ENCODE measurements around the gene GBA2.
A peak's percentile ranks its signal among the peaks of the same experiment; 100 is the strongest.

The GBA2 gene

GRCh38 chr9:35757892-35758275, 8.9 kb upstream of the GBA2 start:
- Histone ChIP-seq H3K4me3 (peak overlapping the region; percentile 69), H3K4me1 (peaks cover 37% of the 10 kb centered on the region), H3K27me3 (ENCODE audit: low read depth) (no peaks in the 10 kb centered on the region), H3K36me3 (replicated peaks) (peaks cover 19% of the 10 kb centered on the region), H3K9me3 (no peaks in the 10 kb centered on the region)
- no peak for DNase-seq (ENCODE audit: low spot score in 2 of 2)
- in situ Hi-C loops (cut with MboI; ENCODE audit: low sequenced_read_pairs), result no loop called here

GRCh38 chr9:35757226-35757891, 8.3 kb upstream of the GBA2 start:
- no peaks in the 10 kb centered on the region for H3K9me3 ChIP-seq
- DNase-seq (ENCODE audit: low spot score in 2 of 2), result peak; percentile 53 to 72
- H3K36me3 ChIP-seq (replicated peaks), result peaks cover 24% of the 10 kb centered on the region
- in situ Hi-C loops (cut with MboI; ENCODE audit: low sequenced_read_pairs), result no loop called here
- no peaks in the 10 kb centered on the region for H3K27me3 ChIP-seq (ENCODE audit: low read depth)
- H3K4me1 ChIP-seq, result peaks cover 33% of the 10 kb centered on the region
- peak overlapping the region; percentile 69 for H3K4me3 ChIP-seq

DNA sequence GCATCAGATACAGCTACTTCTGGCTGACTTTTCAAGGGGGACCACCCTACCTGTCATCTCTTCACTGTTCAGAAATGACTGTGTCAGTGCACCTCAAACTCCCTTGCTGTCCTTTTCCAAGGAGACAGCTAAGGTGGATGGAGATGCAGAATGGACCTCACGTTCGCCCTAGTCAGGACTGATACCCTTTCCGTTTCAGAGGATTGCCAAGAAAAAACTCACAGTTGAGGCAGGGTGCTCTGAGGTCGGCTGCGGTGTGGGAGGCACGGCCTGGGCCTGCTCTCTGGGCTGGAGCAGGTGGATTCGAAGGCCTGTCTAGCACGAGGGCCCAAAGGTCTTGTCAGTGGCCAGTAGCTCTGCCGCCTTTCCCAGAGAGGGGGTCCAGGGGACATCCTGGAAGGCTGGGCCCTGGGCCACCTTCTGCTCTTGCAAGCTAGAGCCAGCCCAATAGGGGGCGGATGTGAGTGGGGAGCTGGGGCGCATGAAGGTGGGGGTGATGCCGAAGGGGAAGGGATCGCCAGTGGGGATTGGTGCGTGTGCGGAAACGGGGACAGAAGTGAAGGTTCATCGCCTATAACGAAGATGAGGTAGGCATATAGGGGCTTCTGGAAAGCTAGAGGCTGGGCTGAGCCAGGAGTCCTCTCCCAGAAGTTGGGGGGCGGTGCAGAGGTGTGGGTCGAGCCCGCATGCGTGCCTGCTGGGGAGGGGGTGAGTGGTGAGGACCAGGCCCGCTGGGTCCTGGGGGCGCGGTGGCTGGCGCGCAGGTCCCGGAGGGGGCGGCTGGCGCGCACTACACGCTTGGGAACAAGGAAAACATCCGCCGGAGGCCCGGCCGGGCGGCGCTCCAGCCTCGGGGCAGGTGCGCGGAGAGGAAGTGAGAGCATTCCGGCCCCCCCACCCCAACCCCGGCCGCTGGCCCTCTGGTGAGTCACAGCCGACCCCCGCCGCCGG, 7.5 kb upstream of the GBA2 start:
- in situ Hi-C loops (cut with MboI; ENCODE audit: low sequenced_read_pairs), result no loop called here
- peaks cover 27% of the 10 kb centered on the region for H3K4me1 ChIP-seq
- H3K27me3 ChIP-seq (ENCODE audit: low read depth), result no peaks in the 10 kb centered on the region
- DNase-seq (ENCODE audit: low spot score in 2 of 2), result peak; percentile 41 to 87
- peaks cover 30% of the 10 kb centered on the region for H3K36me3 ChIP-seq (replicated peaks)
- H3K4me3 ChIP-seq, result peak overlapping the region; percentile 69
- H3K9me3 ChIP-seq, result no peaks in the 10 kb centered on the region

GRCh38 chr9:35755071-35755470, 6.0 kb upstream of the GBA2 start:
- peaks cover 35% of the 10 kb centered on the region for H3K36me3 ChIP-seq (replicated peaks)
- no peak overlapping the region for H3K4me3 ChIP-seq
- no peak for DNase-seq (ENCODE audit: low spot score in 2 of 2)
- no peaks in the 10 kb centered on the region for H3K9me3 ChIP-seq
- in situ Hi-C loops (cut with MboI; ENCODE audit: low sequenced_read_pairs), result no loop called here
- H3K4me1 ChIP-seq, result peaks cover 17% of the 10 kb centered on the region
- H3K27me3 ChIP-seq (ENCODE audit: low read depth), result no peaks in the 10 kb centered on the region

DNA sequence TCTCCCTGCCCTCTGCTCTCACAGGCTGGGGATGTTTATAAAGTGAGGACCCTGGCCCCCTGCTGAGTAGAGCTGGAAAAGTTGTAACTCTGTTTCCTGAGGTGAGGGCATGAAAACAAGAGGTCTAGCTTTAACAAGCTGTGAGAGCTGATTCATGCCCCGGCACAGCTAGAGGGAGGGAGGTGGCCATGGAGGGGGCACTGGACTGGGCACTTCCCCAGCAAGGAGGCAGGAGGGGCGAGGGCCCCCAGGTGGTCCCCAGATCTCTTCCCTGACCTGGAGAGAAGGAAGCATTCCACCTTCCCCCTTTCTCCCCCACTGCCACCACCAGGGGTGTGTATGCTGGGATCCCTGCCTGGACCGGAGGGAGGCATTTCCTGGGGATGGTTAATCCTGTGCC, 5.2 kb upstream of the GBA2 start, which contains the start of gene MSMP:
TSS of gene MSMP (minus strand) at position 13 of the 400 bp plus-strand sequence. CDS start 147 bp downstream, outside the sequence.
- DNase-seq (ENCODE audit: low spot score in 2 of 2), result peak in 1 of 2 experiments; percentile 6
- Histone ChIP-seq H3K27me3 (ENCODE audit: low read depth) (no peaks in the 10 kb centered on the region), H3K4me3 (no peak within 1 kb of the TSS), H3K36me3 (replicated peaks) (peaks cover 35% of the 10 kb centered on the region), H3K9me3 (no peaks in the 10 kb centered on the region), H3K4me1 (peaks cover 14% of the 10 kb centered on the region)
- in situ Hi-C loops (cut with MboI; ENCODE audit: low sequenced_read_pairs), result no loop called here

DNA sequence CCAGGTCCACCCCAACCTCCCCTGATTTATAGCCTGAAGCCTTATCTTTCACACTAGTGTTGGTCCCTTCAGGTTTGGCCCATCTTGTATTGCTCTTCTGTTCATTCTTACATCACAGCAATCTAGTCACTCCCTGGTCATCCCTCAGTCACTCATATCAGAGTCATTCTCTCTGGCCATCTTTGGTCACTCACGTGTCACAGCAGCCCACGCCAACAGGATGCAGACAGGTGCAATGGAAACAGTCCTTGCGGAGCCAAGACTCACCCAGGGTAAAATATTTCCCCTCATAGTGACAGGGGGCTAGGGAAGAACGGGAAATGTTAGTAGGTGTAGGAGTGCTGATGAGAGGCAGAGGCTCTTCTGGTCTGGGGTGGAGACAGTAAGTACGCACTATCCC, 4.4 kb upstream of the GBA2 start:
- Histone ChIP-seq H3K36me3 (replicated peaks) (peaks cover 35% of the 10 kb centered on the region), H3K4me3 (no peak overlapping the region), H3K4me1 (peaks cover 9% of the 10 kb centered on the region), H3K27me3 (ENCODE audit: low read depth) (no peaks in the 10 kb centered on the region), H3K9me3 (no peaks in the 10 kb centered on the region)
- DNase-seq (ENCODE audit: low spot score in 2 of 2), result no peak
- in situ Hi-C loops (cut with MboI; ENCODE audit: low sequenced_read_pairs), result no loop called here

GRCh38 chr9:35750256-35750531, 1.2 kb upstream of the GBA2 start:
- Histone ChIP-seq H3K4me1 (peaks cover 11% of the 10 kb centered on the region; the same call in 1 of the 2 replicates), H3K4me3 (peak overlapping the region; percentile 92), H3K36me3 (replicated peaks) (peaks cover 38% of the 10 kb centered on the region), H3K27me3 (ENCODE audit: low read depth) (no peaks in the 10 kb centered on the region), H3K9me3 (no peaks in the 10 kb centered on the region)
- in situ Hi-C loops (cut with MboI; ENCODE audit: low sequenced_read_pairs), result no loop called here
- DNase-seq (ENCODE audit: low spot score in 2 of 2), result no peak

DNA sequence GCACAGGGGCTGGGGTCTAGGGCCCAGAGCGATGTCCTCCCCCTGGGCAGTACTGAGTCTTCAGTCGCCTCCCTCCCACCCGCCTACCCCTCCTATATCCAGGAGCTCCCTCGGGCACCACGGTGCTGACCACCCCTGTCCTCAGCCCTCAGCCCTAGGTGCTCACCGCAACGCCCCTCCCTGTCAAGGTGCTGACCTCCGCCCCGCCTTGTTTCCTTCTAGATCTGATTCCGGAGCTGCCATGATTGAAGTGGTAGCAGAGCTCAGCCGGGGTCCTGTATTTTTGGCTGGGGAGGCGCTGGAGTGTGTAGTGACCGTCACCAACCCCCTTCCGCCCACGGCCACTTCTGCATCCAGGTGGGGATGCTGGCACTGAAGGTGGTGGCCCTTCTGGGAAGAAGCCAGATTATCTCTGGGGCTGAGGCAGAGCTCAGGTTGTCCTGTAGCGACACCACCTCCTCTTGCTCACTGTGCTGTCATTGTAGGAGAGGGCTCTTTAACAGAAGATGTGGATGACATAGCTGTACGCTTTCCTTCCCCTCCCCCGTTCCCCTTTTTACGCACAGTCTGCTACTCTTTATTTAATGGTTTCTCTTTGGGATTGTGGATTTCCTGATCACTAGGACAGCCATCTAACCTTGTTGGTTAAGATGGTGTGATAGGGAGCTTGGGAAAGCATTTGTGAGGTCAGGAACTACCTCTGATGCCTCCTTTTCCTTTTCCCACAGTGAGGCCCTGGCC, 657 bp upstream of the GBA2 start:
- Histone ChIP-seq H3K9me3 (no peaks in the 10 kb centered on the region), H3K4me1 (peaks cover 11% of the 10 kb centered on the region; the same call in 1 of the 2 replicates), H3K36me3 (replicated peaks) (peaks cover 36% of the 10 kb centered on the region), H3K27me3 (ENCODE audit: low read depth) (no peaks in the 10 kb centered on the region), H3K4me3 (peak overlapping the region; percentile 92)
- in situ Hi-C loops (cut with MboI; ENCODE audit: low sequenced_read_pairs), result no loop called here
- peak in 1 of 2 experiments; percentile 58 for DNase-seq (ENCODE audit: low spot score in 2 of 2)

- Histone ChIP-seq H3K9me3 (no peaks in the 10 kb centered on the region), H3K27me3 (ENCODE audit: low read depth) (no peaks in the 10 kb centered on the region), H3K4me1 (peaks cover 11% of the 10 kb centered on the region; the same call in 1 of the 2 replicates), H3K4me3 (peak overlapping the region; percentile 92), H3K36me3 (replicated peaks) (peaks cover 39% of the 10 kb centered on the region)
- DNase-seq (ENCODE audit: low spot score in 2 of 2), result no peak
- in situ Hi-C loops (cut with MboI; ENCODE audit: low sequenced_read_pairs), result no loop called here
Observed at GRCh38 chr9:35748242-35748857, 678 bp downstream of the GBA2 start.

- Histone ChIP-seq H3K36me3 (replicated peaks) (peaks cover 39% of the 10 kb centered on the region), H3K4me1 (peaks cover 11% of the 10 kb centered on the region; the same call in 1 of the 2 replicates), H3K4me3 (peak overlapping the region; percentile 92), H3K9me3 (no peaks in the 10 kb centered on the region), H3K27me3 (ENCODE audit: low read depth) (no peaks in the 10 kb centered on the region)
- in situ Hi-C loops (cut with MboI; ENCODE audit: low sequenced_read_pairs), result no loop called here
- peak in 1 of 2 experiments; percentile 52 for DNase-seq (ENCODE audit: low spot score in 2 of 2)
Observed at GRCh38 chr9:35746583-35746982, 2.4 kb downstream of the GBA2 start.

DNA sequence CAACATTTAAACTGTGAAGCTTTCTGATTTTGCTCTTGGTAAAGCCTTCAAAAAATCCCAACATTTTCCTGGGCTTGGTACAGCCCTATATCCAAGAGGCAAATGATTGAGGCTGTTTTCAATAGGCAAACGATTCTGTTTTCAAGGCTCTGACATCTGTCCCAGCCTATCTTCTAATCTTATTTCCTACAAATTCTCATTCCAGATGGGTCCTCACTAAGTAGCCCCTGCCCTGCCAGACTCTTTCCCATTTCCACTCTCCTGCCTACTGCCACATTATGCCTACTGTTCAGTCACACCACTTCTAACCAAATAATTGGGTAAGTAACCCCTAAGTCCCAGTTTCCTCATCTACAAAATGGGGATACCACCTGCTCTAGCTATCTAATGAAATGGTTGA, 3.5 kb downstream of the GBA2 start:
- no peak for DNase-seq (ENCODE audit: low spot score in 2 of 2)
- H3K36me3 ChIP-seq (replicated peaks), result peaks cover 42% of the 10 kb centered on the region
- no peaks in the 10 kb centered on the region for H3K27me3 ChIP-seq (ENCODE audit: low read depth)
- in situ Hi-C loops (cut with MboI; ENCODE audit: low sequenced_read_pairs), result no loop called here
- no peaks in the 10 kb centered on the region for H3K9me3 ChIP-seq
- peak overlapping the region; percentile 92 for H3K4me3 ChIP-seq
- peaks cover 11% of the 10 kb centered on the region; the same call in 1 of the 2 replicates for H3K4me1 ChIP-seq

DNA sequence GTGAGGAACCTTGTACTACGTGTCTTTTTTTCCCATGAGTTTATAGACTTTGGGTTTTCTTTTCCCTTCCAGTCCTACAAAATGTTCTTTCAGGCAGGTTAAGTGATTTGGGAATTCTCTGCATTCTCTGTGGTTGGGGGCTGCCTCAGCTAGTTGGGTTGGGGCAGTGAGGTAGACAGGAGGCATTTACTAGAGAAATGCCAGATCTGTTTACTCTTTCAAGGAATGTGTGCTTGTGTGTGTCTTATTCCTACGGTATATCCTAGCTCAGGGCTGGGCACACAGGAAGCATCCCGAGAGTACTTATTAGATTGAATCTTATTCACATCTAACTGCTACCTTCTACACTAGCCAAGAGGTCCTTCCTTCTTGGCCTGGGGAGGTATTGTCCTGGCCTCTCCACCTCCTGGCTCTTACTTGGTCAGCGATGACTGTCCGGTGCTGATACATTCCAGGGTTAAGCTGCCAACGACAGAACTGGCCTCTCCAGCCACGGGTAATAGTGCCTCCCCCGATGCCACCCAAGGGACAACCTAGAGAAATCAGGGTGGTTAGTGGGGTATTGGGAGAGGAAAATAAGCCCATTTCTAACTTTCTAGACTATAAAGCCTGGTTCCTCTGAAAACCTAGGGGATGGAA, 5.0 kb downstream of the GBA2 start:
- Histone ChIP-seq H3K27me3 (ENCODE audit: low read depth) (no peaks in the 10 kb centered on the region), H3K9me3 (no peaks in the 10 kb centered on the region), H3K4me1 (peaks cover 11% of the 10 kb centered on the region; the same call in 1 of the 2 replicates), H3K4me3 (no peak overlapping the region), H3K36me3 (replicated peaks) (peaks cover 58% of the 10 kb centered on the region)
- in situ Hi-C loops (cut with MboI; ENCODE audit: low sequenced_read_pairs), result no loop called here
- no peak for DNase-seq (ENCODE audit: low spot score in 2 of 2)

DNA sequence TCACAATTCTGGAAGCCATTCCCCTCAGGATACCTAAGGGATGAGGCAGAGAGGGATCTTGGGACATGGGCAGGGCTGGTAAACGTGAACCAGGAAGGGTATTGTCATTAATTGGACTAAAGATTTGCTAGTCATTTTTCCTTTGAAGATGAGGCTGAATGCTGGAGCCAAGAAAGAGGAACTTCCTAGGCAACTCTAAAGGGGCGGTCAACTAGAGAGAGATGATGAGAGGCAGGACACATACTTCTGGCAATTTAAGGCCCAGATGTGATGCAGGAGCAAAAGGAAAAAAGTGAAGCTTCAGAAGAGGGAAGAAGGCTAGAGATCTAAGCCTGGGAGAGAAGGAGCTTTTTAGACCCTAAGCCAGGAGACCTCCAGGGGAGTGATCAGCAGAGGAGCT, 5.6 kb downstream of the GBA2 start:
- H3K4me1 ChIP-seq, result peaks cover 11% of the 10 kb centered on the region; the same call in 1 of the 2 replicates
- no peaks in the 10 kb centered on the region for H3K9me3 ChIP-seq
- H3K36me3 ChIP-seq (replicated peaks), result peaks cover 63% of the 10 kb centered on the region
- H3K4me3 ChIP-seq, result no peak overlapping the region
- no peaks in the 10 kb centered on the region for H3K27me3 ChIP-seq (ENCODE audit: low read depth)
- in situ Hi-C loops (cut with MboI; ENCODE audit: low sequenced_read_pairs), result no loop called here
- no peak for DNase-seq (ENCODE audit: low spot score in 2 of 2)
